HG03565 (cell line): ENCODE measurements around the gene IFT20.
"Not testable (repeated sequence)": the region's sequence is repeated elsewhere in the genome, so short reads cannot be mapped to it uniquely, and the experiment has no call there.

Source experiments
- ATAC-seq: cut with Tn5 transposase; IDR thresholded peaks from one replicate; pipeline ENCODE4 v1.9.1; 2021; ENCODE audit warnings: mild to moderate bottlenecking, moderate library complexity; ENCODE audit not compliant: unreplicated experiment

IFT20 gene

DNA sequence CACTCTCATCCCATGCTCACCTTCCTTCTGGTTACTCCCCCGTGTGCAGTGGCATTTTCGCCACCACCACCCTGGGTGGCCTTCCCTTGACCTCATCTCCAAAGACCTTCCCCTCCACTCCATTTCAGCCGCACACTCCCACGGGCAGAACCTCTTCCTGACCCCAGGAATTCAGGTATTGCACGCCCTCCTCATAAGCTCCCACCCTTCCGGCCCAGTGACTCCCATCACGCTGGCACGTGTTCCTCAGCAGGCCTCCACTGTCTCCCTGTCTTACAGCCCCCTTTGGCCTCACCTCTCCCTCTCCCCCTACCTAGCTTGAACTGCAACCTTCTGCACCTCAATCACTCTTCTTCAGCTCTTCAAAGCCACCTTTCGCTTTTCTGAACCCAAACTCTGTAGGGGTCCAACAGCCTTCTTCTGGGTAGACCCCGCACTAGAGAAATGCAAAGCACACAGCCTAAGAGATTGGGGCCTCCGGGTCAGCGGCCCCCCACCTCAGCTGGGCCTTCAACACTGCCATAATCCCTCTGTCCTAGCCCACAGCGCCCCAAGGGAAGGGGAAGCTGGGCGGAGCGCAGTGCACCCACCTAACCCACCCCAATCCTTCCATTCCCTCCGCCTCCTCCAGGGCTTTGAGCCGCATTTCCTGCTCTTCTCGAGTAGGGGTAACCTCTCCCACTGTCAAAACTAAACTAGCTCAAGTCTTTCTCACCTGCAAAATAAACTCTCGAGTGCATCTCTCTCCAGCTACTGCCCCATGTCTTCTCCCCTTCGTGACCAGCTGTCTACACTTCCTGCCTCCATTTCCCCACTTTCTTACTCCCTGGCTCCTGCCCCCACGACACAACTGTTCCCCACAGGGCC, 17.9 kb downstream of the IFT20 start:
- no peak for ATAC-seq

- ATAC-seq, result no peak
These were observed 19.2 kb downstream of the IFT20 start for GRCh38 chr17:28315846-28316705.

DNA sequence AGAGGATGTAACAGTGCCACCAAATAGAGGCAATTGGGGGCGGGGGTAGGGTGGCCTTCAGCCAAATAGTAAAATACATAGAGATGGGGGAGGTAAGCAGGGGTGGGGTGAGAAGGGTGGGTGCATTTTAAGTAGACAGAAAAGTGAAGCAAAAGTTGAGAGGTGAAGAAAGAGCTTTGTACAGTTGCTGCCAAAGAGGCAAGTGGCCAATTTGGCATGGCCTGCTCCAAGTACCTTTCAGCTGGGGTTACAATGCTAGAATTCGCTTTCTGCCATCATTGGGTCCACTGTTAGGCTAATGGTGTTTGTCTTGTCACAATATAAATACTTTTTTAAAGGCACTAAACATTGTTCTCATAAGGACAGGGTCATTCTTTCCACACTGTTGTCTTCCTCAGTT, 21.4 kb downstream of the IFT20 start:
- no peak for ATAC-seq

DNA sequence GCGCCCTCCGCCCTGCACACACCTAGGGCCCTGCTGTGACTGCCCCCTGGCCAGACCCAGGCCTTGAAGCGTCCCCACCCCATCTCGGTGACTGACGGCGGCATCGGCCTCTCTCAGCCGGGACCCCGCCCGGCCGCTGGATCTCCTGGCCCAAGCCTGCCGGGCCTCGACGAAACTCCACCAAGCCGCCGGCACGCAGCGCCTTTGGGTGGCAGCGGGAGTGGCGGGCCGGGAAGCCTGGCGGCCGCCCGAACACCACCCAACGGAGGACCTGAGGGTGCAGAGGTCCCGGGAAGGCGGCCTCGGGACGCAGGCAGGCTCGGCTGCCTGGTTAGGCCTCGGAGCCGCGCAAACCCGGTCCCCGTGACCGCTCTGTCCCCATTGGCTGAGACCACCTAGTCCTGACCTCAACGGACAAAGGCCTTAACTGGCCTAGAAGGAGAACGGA, 28.3 kb downstream of the IFT20 start:
- ATAC-seq, result no peak

- no peak for ATAC-seq
These were observed 36.8 kb downstream of the IFT20 start for GRCh38 chr17:28298449-28298848.

DNA sequence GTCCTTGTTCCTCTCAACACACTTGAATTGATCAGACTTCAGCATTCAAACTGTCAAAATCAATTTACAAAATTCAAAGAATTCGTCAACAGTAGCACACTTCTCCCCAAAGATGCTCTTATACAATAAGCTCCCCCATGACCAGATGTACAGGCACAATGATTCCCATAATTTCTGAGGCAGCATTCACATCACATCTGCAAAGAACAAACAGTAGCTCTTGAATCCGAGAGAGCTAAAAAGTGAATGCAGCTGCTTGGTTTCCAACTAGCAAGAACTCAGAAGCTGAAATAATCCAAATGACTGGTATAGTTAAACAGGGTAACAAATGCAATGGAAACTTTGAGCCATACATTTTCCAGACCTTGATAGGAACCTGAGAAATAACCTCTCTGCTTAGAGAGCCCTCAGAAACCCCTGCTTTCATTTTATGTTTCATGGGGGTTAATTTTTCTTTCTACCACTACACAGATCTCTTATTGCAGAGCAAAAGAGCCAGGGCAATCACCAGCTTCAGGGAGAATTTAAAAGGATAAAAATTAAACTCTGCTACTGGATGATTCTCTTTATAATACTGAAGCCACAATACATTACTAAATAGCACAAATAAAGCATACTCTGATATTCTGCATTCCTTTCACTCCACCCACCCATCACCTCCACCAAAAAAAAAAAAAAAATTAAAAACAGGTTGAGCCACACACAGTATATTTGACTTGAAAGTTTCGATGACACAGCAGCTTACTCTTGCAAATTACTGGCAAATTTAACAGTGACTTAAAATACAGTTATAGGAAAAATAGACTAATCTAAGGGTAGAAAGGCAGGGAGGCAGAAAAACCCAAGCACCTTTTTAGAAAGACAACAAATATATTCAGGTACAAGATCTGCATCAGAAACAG, 39.3 kb downstream of the IFT20 start:
- no peak for ATAC-seq

DNA sequence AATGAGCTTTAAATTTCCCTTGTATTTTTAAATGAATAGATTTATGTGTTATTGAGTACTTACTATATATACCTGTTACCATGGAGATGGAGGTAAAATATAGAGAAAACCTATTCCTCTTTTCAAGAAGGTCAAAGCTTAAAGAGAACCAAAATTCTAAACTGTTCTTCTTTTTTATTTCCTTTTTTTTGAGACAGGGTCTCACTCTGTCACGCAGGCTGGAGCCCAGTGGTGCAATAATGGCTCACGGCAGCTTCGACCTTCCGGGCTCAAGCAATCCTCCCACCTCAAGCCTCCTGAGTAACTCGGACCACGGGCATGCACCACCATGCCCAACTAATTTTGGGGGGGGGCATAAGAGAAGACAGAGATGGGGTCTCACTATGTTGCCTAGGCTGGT, 41.3 kb downstream of the IFT20 start:
- ATAC-seq, result no peak

DNA sequence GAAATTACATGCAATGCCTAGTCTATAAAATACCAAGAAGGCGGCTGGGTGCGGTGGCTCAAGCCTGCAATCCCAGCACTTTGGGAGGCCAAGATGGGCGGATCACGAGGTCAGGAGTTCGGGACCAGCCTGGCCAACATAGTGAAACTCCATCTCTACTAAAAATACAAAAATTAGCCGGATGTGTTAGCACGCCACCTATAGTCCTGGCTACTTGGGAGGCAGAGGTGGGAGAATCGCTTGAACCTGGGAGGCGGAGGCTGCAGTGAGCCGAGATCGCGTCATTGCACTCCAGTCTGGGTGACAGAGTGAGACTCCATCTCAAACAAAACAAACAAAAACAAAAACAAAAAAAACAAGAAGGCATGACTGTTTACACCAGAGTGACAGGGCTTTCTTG, 42.4 kb downstream of the IFT20 start:
- ATAC-seq, result not testable (repeated sequence)

DNA sequence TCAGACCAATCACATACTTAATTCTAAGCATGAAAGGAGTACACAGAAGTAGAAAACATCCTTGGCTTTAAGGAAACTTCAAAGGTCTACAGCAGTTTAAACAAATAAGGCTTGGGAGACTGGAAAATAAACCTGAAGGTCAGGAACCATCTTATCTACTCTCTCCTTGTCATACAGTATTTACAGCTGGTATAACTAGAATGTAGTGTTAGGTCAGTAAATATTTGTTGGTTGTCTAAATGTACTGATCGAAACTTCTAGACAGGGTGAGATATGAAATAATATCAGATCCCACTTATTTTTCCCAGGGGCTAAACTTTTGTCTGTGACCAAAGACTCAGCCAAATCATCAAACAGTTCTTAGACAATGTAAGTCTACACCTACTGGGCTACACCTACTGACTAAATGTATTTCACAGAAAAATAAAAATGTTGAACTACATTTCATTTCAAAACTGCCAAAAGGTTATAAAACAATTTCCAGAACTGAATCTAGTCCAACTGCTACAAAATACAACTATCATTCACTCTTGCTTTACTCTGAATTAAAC, 43.4 kb downstream of the IFT20 start:
- no peak for ATAC-seq

- ATAC-seq, result no peak
These were observed 44.6 kb downstream of the IFT20 start for GRCh38 chr17:28290703-28291102.

DNA sequence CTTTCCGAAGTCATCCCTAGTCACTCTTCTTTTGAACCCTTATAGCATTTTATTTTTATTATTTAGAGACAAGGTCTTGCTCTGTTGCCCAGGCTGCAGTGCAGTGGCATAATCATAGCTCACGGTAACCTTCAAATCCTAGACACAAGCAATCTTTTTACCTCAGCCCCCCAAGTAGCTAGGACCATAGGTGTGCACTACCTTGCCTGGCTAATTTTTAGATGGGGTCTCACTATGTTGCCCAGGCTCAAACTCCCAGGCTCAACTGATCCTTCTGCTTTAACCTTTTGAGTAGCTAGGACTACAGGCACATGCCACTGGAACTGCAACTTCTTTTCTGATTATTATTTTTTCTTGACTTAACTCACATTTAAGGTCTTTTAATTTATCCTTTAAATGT, 49.3 kb downstream of the IFT20 start:
- no peak for ATAC-seq

- ATAC-seq, result no peak
These were observed 52.7 kb downstream of the IFT20 start for GRCh38 chr17:28282596-28282995.

DNA sequence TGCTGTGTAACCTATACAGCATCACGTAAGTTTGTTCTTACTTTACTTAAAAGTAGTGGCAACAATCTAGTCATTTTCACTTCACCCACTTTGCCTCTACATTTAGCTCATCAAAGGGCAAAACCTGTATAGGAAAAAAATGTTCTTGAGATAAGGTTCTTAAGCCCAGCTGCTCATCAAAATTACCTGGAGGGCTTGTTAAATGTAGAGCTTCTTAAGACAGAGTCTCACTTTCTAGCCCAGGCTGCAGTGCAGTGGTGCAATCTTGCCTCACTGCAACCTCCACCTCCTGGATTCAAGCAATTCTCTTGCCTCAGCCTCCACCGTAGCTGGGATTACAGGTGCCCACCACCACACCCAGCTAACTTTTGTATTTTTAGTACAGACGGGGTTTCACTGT, 54.4 kb downstream of the IFT20 start:
- no peak for ATAC-seq

DNA sequence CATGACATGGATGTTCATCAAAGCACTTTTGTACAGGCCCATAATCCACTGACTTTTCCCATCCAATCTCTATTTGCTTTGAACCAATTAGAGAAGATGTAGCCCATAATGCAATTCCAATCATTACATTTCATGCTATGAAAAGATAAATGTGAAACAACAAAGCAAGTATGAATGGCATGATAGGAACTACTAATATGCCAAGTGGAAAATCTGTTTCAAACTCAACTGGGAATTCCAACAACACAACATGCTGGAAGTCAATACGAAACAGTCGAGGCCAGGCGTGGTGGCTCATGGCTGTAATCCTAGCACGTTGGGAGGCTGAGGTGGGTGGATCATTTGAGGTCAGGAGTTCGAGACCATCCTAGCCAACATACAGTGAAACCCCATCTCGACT, 55.9 kb downstream of the IFT20 start:
- no peak for ATAC-seq
